ENCODE data around the gene KRT13.
"Not testable (repeated sequence)": the region's sequence is repeated elsewhere in the genome, so short reads cannot be mapped to it uniquely, and the experiment has no call there.

The KRT13 gene

DNA sequence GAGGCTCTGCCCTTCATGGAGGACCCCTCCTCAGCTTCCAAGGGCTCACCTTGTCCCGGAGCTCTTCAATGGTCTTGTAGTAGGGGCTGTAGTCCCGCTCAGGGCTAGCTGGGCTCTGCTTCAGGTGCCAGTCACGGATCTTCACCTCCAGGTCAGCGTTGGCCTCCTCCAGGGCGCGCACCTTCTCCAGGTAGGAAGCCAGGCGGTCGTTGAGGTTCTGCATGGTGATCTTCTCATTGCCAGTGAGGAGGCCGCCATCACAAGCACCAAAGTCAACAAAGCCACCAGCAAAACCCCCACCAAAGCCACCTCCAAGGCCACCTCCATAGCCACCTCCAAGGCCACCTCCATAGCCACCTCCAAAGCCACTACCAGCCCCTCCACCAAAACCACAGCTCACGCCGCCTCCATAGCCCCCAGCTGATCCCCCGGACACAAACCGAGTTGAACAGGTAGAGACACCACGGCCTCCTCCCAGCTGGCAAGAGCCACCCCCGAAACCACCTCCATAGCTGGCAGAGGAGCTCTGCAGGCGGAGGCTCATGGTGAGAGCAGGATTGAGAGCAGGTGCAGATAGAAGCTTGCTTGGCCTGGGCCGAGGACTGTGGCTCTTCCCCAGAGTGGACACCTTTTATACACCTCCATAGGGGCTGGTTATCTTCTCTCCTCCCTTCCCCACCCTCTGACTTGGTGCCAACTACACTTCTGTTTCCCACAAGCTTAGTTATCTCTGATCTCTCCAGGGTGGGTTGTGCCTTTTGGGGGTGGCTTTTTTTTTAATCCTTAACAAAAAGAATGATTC, at the start of gene KRT13:
TSS of gene KRT13 (minus strand) at position 606 of the 802 bp plus-strand sequence. CDS start at position 544, 62 bp downstream.
- no peak for DNase-seq

DNA sequence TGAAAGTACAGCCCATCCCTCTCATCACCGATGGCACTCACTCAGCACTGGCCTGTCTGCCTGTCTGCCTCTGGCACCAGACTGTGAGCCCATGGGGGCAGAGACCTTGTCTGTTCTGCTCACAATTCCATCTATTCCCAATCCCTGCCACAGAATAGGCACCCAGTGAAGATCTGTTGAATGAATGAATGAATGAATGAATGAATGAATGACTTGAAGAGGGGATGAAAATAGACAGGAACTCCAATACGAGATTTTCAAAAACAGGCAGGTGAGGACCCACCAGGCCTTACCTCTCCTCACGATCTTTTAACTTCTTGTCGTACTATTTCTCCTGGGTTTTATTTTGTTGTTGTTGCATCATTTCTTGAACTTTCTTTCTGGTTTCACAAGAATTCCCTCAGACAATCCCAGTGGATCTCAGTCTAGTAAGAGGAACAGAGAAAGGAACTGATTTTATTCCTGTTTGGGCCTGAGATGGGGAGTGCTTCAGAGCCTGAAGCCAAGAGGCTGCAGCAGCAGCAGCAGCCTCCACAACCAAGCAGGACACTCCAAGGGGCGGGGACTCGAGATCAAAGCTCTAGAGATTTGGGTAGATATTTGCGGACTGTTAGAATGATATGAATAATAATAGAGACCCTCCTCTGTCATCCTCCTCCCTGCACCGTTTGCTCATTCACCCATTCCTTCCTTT, 48.7 kb upstream of the KRT13 start:
- DNase-seq: no peak

DNA sequence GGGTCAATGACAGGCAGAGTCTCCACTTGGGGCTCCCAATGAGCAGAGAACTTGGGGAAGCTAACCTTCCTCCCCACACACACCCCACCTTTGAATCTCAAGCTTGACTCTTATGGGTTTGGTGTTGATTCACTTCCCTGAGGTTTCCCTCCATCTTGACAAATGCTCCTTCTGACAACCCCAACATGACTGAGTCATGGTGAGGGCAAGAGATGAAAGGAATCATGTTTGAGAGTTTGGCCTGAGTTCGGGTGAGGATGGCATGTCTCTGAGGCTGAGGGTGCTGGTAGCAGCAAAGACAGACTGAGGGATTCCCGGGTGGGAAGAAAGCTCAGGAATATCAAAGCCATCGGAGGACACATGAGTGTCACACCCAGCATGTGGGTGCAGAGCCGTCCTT, 47.8 kb upstream of the KRT13 start:
- no peak for DNase-seq

DNA sequence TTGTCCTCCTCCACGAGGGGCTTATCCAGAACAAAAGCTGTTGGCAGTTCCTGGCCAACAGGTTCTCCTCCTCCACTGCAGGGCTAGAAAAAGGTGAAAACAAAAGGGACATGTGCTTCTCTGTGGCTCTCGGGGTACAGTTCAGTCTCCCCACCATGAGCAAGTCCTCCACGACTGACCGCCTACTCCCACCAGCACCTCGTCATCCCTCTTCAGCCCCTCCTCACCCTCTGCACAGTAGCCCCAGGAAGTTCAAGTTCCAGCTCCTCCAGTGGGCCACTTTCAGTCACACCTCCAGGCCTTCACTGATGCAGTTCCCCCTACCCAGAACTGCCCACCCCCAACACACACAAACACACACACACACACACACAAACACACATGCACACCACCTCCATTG, 47.0 kb upstream of the KRT13 start:
- no peak for DNase-seq

DNA sequence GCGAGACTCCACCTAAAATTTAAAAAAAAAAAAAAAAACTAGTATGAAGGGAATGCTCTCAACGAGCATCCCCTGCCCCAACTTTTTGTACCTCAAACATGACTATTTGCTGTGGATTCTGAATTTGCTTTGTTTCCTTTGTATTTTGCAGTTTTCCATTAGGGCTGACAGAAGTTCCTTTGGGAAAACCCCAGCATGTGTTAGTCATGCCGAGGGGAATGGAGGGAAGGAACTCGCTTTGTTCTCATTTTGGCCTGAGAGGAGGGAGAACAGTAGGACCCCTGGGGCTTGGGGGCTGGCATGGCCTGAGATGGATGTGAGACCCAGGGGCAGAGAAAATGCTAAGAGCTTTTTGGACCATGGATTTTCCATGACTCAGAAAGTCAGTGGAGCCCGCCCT, 46.0 kb upstream of the KRT13 start:
- no peak for DNase-seq

DNA sequence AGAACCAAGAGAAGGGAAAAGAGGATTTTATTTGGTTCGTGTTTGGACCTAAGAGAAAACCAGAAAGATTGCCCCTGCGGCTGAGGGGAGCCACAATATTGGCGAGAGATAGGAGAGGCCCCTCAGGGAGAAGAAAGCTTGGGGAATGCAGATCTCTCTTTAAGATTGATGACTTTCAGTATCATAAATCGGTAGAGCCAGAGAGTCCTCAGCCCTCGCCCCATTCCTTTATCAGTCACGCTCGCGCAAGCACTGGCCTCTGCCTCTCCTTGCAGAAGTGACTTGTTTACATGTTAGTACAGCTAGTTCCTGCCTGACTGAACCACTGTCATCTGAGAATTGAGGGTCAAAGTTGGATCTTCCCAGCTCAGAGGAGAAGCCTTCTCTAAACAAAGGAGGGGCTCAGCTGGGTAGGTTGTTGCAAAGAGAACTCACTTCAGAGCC, 44.2 kb upstream of the KRT13 start:
- DNase-seq: peak in 1 of 3 experiments; percentile 9

DNA sequence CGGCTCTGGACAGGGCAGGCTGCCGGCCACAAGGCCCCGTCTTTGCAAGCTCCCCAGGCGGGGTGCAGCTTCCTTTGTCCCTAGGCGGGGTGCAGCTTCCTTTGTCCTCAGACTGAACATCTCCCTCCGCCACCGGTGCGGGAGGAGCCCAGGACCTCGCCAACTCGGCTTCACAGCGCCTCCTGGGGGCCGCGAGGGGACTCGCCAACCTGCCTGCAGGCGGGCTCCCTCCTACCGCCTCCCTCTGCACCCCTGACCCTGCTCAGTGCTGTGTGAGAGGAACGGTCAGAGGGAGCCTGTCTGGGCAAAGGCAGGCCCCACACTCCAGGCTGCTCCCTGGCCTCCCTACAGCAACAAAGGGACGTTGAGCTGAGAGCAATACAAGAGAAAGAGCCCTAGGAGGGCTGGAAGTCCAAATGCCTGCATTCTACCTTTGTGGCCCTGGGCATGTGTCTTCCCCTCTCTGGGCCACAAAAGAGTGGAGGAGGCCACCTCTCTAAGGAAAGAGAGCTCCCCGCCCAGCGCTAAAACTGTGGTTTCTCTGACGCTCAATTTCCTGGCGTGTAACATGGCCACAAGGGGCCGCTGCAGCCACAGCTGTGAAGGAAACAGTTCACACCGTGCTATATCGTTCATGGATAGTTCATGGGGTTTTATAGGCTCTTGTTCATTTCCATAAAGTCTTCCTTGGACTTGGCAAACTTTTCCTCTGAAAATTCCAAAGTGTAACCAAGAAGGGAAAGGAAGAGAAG, 43.6 kb upstream of the KRT13 start:
- DNase-seq: peak; percentile 74 to 86 (median 82)

DNA sequence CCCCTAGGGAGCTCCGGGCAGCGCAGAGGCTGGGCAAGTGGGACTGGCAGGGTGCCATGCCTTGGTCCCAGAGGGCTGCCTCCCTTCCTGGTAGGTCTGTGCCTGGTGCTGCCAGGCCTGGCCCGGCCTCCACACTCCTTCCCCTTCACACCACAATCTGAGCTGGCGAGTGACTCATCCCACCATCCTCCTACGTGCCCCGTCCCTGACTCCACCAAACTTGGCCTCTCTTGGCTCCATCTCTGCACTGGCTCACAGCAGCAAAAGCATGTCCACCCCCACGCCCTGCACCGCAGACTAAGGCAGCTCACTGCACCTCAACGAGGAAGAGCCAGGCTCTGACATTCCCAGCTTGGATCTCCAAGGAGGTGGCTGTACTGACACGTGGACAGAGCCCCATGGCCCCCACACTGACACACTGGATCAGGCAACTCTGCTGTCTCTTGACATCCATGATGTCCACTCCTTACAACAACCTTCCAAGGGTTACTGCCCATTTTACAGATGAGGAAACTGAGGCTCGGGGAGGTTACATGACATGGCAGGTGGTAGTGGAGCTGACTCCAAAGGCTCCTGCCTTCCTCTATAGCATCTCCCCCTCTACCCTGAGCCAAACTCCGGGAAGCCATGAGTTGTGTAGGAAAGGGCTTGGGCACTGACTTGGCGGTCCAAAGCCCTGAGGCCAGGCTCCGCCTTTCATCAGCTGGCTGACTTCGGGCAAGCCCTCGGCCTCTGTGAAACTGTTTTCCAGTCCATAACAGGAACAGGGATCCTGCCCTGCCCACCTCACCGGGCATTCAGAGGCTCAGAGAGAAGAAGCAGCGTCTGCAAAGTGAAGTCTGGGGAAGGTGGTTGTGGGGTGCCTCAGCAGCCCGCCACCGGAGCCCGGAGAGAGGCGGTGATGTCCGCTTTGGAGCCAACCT, 42.8 kb upstream of the KRT13 start:
- DNase-seq: no peak

DNA sequence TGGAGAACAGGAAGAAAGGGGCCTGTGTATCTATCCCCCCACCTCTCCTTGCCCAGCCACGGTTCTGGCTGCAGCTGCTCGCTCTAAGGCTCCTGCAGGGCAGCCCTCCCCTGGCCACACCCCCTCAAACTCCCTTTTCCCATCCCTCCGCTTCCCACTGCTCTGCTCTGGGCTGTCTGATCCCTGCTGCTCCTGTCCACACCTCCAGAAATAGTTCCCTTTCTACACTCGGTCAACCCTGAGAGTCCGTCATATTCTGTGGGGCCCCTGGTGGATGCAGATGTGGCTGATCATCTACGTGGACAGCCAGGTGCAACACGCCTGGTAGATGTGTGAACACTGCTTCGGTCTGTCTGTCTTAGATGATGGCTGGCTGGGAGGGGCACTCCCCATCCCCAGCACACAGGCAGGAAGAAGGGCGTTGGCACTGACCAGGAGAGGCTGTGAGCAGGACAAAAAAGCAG, 42.0 kb upstream of the KRT13 start:
- DNase-seq: peak in 1 of 3 experiments; percentile 34

DNA sequence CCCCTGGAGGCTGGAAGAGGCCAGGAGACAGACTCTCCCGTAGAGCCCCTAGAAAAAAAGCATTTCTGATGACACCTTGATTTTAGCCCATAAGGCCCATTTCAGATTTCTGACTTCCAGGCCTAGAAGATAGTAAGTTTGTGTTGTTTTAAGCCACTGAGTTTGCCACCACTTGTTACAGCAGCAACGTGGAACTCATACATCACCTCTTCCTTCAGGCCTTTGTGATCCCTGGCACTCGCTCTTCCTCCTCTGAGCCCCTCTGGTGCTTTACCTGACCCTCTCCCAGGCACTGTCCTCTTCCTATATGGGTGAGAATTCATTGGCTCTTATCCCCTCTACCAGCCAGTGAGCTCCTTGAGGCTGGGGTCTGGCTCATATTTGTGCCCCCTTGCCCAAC, 41.4 kb upstream of the KRT13 start:
- DNase-seq: no peak

DNA sequence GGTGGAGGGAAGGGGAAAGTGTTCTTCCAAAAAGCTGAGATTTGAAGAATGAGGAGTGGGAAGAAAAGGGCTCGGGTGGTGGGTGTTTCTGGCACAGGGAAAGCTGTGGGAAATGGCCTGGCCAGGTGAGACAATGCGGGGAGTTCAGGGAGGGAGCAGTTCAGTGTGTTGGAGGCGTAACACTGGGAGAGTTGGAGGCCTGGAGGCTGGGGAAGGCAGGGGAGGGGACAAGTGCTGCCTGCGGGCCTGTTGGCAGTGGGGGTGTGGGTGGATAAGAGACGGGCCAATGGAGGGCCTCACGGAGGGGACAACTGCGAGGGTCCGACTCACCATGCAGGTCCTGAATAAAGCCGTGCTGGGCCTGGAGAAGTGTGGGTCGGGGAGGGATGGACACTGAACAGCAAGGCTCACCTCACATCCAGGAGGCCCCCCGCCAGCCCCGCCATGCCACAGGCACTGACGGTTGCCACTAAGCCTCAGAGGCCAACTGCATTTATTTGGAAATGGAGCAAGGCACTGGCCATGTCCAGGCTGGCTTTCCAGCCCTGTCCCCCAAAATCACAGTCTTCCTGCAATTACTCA, 40.5 kb upstream of the KRT13 start:
- DNase-seq: no peak

DNA sequence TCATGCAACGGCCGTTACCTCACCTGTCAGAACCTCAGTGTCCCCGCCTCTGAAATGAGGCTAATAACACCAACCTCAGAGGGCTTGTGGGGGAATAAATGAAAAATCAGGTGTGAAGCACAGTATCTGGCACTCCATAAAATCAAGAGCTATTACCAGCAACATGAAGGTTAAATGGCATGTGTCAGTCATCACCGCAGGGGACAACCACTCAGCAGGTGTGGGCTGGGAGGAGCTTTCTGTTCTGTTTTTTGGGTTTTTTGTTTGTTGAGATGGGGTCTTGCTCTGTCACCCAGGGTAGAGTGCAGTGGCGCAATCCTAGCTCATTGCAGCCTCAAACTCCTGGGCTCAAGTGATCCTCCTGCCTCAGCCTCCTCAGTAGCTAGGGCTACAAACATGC, 39.5 kb upstream of the KRT13 start:
- no peak for DNase-seq

DNA sequence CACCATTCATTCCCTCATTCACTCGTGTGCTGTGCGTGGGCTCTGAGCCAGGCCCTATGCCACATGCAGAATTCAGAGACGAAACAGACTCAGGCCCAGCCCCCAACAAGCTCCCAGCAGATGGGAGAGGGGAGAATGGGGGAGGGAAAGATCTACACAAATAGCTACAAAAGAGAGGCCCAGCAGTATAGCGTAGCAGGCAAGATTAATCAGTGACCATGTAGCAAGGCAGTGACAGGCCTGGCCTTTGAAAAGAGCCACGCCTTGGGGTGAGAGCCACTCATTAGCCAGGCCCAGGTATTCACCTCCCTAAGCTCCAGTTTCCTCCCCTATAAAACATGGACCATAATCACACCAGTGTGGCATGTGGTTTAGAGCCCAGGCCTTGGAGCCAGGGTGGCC, 39.1 kb upstream of the KRT13 start:
- peak; percentile 31 to 81 (median 51) for DNase-seq

DNA sequence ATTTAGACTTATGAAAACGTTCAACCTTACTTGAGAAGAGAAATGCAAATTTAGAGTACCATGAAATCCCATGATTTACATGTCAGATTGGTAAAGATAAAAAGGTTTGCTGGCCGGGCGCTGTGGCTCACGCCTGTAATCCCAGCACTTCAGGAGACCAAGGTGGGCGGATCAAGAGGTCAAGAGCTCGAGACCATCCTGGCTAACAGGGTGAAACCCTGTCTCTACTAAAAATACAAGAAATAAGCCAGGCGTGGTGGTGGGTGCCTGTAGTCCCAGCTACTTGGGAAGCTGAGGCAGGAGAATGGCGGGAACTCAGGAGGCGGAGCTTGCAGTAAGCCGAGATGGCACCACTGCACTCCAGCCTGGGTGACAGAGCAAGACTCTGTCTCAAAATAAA, 37.4 kb upstream of the KRT13 start:
- DNase-seq: not testable (repeated sequence)

DNA sequence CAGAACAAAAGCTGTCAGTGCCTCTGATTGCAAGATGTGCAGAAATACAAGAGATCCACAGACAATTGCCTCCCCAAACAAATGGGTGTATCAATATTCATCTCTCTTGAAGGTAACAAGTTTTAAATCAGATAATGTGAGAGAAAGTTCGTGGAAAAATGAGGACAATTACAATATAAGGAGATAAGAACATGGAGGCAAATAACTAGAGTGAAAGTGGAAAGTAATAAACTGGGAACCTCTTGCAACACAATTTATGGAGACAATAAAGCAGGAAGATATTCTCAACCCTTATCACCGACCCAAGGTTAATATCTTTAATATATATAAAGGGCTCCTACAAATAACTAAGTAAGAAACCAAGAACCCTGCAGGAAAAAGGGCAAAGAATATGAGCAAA, 36.9 kb upstream of the KRT13 start:
- no peak for DNase-seq

DNA sequence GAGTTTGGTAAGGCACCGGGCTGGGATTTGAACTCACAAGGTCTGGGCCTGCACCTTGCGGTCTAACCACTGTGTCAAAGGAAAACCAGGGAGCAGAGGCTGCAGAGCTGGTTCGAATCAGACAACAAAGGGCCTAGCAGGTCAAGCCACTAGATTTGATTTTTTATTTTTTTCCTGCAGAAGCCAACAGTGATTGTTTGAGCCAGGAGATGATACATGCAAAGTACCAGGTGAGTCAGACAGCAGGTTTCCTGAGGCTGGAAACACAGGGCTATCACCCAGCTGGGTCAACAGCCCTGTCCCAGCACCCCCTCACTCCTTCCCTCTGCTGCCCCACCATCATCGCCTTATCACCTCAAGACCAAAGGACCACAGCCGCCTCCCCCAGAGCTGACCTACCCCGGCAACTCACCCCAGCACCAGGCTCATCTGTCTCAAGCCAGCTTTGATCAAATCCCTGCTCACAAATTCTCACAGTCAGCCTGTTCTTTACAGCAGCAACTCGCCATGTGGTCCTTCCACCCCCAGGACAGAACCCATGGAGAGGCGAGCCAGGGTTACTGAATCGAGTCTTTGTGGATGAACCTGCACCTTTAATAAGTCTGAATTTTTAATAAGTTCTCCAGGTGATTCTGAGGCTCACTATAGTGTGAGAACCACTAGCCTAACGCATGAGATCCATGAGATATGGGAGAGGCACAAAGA, 35.7 kb upstream of the KRT13 start:
- peak in 1 of 3 experiments; percentile 49 for DNase-seq

DNA sequence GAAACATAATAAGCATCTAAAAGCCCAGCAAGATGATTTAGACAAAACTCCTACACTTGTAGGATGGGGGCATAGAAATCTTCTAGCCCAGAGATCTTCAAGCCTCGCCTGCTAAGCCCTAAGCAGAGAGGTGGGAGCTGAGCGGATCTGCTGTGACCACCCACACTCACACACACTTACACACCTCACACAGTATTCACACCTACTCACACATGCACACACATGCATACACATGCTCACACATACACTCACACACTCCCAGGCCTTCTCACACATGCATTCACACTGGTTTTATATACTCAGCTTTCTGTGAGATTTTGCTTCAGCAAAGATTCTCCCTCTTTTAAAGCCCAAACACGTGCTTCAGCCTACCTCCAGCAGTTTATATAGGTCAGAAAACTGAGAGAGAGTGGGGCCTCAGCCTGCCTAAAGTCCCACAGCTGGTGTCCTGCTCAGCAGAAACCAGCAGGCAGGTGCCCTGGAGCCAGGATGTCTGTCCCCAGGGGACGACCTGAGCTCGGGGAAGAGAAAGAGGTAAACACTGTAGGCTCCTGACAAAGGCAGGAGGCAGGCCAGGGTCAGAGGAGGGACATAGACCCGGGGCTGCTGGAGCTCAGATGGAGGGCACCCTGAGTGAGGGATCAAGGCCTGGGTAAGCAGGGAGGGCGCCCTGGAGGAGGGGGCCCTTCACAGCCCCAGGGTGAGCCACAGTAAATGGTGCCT, 34.7 kb upstream of the KRT13 start:
- peak; percentile 36 to 83 (median 65) for DNase-seq

DNA sequence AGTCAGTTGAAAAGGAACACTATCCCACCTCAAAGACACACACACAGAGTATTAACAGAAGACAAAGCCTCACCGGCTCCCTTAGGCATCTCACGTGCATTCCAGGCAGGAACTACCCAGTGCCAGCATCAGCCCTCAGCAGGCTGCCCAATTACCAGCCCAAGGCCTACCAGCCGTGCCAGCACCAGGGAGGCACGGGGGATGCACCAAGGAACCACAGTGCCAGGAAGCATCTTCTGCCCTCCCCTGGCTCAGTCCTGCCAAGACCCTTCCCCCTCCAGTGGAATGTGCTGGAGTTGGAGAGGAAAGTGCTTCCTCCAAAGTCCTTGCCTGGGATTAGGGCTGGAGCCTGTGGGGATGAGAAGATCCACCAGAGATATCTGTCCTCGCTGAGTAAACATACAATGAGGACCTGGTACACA, 33.7 kb upstream of the KRT13 start:
- DNase-seq: no peak

DNA sequence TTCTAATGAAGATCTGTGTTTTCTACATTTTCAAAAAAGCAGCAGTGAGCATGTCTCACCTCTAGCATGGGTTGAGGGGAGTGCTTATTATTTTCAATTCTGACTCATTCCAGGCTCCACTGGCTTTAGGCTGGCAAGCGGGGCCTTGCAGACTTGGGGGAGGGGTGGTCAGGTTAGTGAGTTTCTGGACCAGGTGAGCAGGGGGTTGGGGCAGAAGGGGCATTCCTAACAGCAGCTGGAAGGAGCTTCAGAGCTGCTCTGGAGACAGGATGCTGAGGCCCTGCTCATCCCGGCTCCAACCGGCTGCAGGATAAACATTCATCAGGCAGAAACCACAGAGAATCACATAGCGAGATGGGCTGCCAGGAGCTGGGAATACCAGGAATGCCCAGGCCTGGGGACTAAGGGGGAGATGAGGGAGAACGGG, 33.2 kb upstream of the KRT13 start:
- peak in 1 of 3 experiments; percentile 28 for DNase-seq

DNA sequence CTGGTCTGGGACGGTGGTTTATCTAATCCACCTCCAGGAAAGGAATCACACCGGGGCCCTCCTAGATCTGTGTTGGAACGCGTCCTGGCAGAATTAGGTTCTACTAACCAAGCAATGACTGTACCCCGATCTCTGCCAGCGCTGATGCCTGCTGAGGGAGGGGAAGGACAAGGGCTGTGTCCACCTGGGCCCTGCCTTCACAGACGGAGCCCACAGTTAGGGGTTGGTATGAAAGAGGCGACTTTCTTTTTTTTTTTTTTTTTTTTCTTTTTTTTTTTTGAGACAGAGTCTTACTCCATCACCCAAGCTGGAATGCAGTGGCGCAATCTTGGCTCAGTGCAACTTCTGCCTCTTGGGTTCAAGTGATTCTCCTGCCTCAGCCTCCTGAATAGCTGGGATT, 32.6 kb upstream of the KRT13 start:
- DNase-seq: no peak

DNA sequence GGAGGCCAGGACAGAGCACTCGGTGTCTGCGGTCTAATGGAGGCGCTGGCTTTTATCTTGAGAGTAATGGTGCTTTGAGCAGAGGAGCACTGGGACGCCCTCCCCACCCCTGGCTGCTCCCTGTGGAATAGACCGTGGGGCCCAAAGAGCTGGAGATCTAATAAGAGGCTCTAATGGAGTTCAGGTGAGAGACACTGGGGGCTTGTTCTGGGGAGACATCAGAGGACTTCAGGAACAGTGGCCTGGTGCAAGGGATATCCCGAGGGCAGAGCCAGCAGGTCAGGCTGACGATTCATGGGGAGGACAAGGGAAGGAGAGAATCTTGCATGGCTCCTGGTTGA, 32.2 kb upstream of the KRT13 start:
- DNase-seq: no peak
